ENCODE data around the gene PLAAT3. TPM values are rescaled to one million over a fixed set of nuclear protein-coding genes. Genes with fewer than 3 reads are reported as not detected.
"Not testable (repeated sequence)": the region's sequence is repeated elsewhere in the genome, so short reads cannot be mapped to it uniquely, and the experiment has no call there.

The PLAAT3 gene
- total RNA-seq = 1 to 10 TPM; 5.4 to 7.6 TPM

DNA sequence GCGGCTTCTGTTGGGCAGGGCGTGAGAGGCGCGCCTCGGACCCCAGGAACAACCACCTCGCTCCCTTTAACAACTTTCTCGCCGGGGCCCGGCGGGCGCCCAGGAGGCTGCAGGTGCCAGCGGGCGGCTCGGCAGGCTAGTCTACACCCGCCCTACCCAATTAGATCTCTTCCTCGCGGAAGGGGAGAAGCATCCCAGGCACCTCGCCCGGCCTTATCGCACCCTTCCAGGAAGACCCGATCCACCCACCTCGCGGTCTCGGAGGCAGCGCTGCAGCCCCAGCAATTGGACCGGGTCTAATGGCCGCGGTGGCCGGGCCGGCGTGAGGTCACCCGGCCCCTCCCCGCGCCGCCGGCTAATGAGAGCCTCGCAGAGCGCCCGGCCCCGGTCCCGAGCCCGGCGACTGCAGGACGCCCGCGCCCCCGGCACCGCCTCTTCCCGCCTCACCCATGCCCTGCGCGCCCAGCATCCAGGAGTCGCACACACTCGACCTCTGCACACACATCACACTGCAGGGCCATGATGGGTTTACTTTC is at the start of gene PLAAT3:
Gene PLAAT3 (minus strand): TSS at position 298 of the 536 bp plus-strand sequence. CDS start 419 bp downstream, outside the sequence.
- no peaks in the 10 kb centered on the region for H3K36me3 Mint-ChIP-seq (ENCODE audit: low read depth)
- peak; percentile 79 for ATAC-seq (replicated peaks)
- H3K4me1 Mint-ChIP-seq = peaks cover 16% of the 10 kb centered on the region
- H3K4me3 Mint-ChIP-seq = peak within 1 kb of the TSS; percentile 79
- H3K9me3 Mint-ChIP-seq = no peaks in the 10 kb centered on the region
- peak within 1 kb of the TSS; percentile 50 for H3K27ac Mint-ChIP-seq
- no peaks in the 10 kb centered on the region for H3K27me3 Mint-ChIP-seq

DNA sequence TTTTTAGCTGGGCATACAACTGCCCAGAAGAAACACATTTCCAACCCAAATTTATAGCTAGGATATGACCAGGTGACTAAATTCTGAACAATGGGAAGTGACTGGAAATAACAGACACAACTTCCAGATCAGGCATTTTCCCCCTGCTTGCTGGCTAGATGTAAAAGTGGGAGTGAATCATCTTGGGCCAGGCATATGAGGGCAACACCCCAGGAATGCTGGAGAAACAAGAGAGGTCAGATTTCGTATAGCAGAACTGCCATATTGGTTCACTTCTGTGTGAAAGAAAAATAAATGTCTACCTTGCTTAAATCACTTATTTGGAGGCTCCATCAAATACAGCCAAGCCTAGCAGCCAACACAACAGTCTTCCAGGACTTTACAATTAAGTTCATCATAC is 49.6 kb upstream of the PLAAT3 start:
- no peak for ATAC-seq (replicated peaks)
- peaks cover 13% of the 10 kb centered on the region for H3K36me3 Mint-ChIP-seq (ENCODE audit: low read depth)
- no peaks in the 10 kb centered on the region for H3K27me3 Mint-ChIP-seq
- no peak overlapping the region for H3K4me3 Mint-ChIP-seq
- H3K9me3 Mint-ChIP-seq = no peaks in the 10 kb centered on the region
- H3K27ac Mint-ChIP-seq = peak overlapping the region; percentile 54
- H3K4me1 Mint-ChIP-seq = peaks cover 16% of the 10 kb centered on the region

DNA sequence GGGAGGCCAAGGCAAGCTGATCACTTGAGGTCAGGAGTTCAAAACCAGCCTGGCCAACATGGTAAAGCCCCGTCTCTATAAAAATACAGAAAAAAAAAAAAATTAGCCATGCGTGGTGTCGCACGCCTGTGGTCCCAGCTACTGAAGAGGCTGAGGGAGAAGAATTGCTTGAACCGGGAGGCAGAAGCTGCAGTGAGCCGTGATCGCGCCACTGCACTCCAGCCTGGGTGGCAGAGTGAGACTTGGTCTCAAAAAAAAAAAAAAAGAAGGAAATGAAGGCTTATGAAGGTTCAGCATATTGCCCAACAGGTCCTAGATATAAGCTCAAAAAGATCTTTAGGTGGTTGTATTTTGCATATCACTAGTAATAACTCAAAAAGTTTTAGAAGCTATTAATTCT is 46.7 kb upstream of the PLAAT3 start:
- H3K36me3 Mint-ChIP-seq (ENCODE audit: low read depth) = peaks cover 30% of the 10 kb centered on the region
- H3K4me3 Mint-ChIP-seq = no peak overlapping the region
- peak overlapping the region; percentile 48 for H3K27ac Mint-ChIP-seq
- no peak for ATAC-seq (replicated peaks)
- H3K9me3 Mint-ChIP-seq = no peaks in the 10 kb centered on the region
- H3K4me1 Mint-ChIP-seq = peaks cover 6% of the 10 kb centered on the region
- no peaks in the 10 kb centered on the region for H3K27me3 Mint-ChIP-seq

DNA sequence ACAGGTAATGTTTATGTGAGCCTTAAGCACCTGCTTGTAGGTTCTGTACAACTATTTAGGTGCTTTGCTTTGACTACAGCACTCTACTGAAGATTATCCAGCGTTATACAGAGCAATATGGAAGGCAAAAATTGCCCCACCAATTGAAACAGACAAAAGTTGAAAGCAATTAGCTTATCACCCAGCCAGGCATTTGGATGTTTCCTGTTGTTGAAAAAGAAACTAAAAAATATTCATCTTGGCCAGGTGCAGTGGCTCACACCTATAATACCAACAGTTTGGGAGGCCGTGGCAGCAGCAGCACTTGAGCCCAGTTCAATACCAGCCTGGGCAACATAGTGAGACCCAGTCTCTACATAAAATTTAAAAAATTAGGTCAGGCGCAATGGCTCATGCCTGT is 38.4 kb upstream of the PLAAT3 start:
- ATAC-seq (replicated peaks) = no peak
- H3K9me3 Mint-ChIP-seq = no peaks in the 10 kb centered on the region
- H3K36me3 Mint-ChIP-seq (ENCODE audit: low read depth) = peaks cover 84% of the 10 kb centered on the region

DNA sequence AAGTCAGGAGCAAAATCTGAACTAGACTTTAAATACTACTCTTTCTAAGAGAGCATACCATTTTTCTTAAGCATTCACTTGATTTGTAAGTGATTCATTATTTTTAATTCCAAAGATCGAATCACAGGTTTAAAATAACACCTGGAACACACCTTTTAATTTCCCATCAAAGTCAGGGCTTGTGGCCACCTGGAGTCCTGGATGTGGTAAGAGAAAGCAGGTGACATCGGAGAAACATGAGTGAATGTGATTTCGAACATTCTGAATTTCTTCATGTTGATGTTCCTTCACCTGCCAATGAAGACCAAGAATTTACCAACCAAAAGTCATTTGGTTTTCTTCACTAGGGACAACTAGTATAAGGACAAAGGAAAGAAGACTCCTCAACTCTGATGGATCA is 29.0 kb upstream of the PLAAT3 start:
- H3K4me1 Mint-ChIP-seq = no peaks in the 10 kb centered on the region
- no peak overlapping the region for H3K4me3 Mint-ChIP-seq
- no peak for ATAC-seq (replicated peaks)
- peak overlapping the region; percentile 9 for H3K27ac Mint-ChIP-seq
- H3K9me3 Mint-ChIP-seq = no peaks in the 10 kb centered on the region
- peaks cover 89% of the 10 kb centered on the region for H3K36me3 Mint-ChIP-seq (ENCODE audit: low read depth)
- no peaks in the 10 kb centered on the region for H3K27me3 Mint-ChIP-seq

More for the DNA sequence above, 38.4 kb upstream of the PLAAT3 start:
- Mint-ChIP-seq H3K27ac (peak overlapping the region; percentile 1), H3K4me3 (no peak overlapping the region), H3K27me3 (no peaks in the 10 kb centered on the region), H3K4me1 (no peaks in the 10 kb centered on the region)

DNA sequence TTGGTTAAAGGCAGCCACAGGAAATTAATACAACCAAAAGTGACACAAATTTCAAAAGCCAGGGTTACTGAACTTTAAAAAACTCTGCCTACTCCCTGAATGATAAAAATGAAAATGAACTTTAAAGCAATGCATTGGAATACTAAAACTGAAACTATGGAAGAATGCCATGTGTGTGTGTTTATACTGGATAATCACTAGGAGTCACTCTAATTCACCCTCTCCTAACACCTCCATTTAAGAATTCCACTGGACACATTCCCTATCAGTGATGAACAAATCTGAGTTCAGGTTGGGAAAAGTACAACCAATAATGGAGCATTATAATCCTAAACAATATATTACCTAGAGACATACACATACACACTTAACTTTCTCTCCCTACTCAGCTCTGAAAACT is 27.5 kb upstream of the PLAAT3 start:
- Mint-ChIP-seq H3K27ac (peak overlapping the region; percentile 40), H3K4me3 (no peak overlapping the region), H3K4me1 (no peaks in the 10 kb centered on the region), H3K9me3 (no peaks in the 10 kb centered on the region), H3K27me3 (no peaks in the 10 kb centered on the region), H3K36me3 (ENCODE audit: low read depth) (peaks cover 85% of the 10 kb centered on the region)
- no peak for ATAC-seq (replicated peaks)

DNA sequence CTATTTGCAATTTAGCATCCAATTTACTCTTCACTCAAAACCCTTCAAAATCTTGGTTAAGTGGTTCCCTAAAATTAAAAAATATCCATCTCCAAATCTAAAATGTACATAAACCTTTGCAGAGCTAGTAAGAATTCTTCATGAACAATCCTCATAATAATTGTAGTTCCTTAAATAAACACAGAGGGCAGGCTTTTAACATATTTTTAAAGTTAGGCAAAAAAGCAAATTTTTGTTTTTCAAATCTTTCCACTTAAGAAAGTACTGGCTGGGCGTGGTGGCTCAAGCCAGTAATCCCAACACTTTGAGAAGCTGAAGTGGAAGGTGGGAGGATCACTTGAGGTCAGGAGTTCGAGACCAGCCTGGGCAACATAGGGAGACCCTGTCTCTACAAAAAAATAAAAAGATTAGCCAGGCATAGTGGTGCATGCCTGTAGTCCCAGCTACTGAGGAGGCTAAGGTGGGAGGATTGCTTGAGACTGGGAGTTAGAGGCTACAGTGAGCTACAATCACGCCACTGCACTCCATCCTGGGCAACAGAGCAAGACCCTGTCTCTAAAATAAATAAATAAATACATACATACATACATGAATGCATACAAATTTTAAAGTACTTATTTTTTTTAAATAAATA is 25.1 kb upstream of the PLAAT3 start:
- Mint-ChIP-seq H3K4me1 (no peaks in the 10 kb centered on the region), H3K4me3 (no peak overlapping the region), H3K36me3 (ENCODE audit: low read depth) (peaks cover 83% of the 10 kb centered on the region), H3K27me3 (no peaks in the 10 kb centered on the region), H3K9me3 (no peaks in the 10 kb centered on the region), H3K27ac (no peak overlapping the region)
- ATAC-seq (replicated peaks) = no peak

DNA sequence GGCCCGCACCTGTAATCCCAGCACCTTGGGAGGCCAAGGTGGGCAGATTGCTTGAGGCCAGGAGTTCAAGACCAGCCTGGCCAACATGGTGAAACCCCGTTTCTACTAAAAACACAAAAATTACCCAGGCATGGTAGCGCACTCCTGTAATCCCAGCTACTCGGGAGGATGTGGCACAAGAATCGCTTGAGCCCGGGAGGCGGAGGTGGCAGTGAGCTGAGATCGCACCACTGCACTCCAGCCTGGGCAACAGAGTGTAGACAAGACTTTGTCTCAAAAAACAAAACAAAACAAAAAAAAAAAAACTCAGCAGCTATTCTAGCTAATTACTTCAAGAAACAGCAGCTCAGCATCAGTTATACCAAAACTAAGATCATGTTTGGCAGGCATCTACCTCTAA is 24.2 kb upstream of the PLAAT3 start:
- peaks cover 83% of the 10 kb centered on the region for H3K36me3 Mint-ChIP-seq (ENCODE audit: low read depth)
- not testable (repeated sequence) for H3K4me1 Mint-ChIP-seq; ATAC-seq (replicated peaks); H3K27ac Mint-ChIP-seq; H3K4me3 Mint-ChIP-seq; H3K27me3 Mint-ChIP-seq; H3K9me3 Mint-ChIP-seq

DNA sequence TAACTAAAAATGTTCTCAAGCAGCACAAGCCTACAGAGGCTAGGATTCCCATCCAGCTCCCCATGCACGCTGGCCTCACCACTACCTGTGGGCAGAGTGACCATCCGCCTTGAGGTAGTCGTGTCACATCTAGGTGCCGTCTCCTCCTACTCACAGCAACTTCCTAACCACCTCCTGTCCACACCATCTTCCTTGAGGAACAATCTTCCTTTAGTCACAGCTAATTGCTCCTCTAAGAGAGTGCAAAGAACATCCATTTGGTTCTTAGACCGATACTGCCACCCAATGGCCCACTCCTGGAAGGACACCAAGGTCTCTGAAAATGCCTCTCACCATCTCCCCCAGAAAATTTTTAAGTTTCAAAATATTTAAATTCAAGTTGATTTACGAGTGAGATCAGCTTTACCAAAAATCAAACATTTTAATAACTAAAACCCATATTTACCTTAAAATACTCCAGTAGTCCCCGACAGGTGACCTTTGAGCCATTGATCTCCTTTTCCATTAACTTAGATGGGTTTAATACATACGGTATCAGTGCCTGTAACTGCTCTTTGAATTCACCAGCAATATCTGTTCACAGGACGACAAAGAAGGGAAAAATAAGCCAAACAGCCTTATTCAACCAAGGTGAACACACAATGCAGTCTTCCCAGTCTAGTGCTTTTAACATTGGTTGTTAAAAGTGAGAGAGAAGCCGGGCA is 21.7 kb upstream of the PLAAT3 start:
- H3K27ac Mint-ChIP-seq = no peak overlapping the region
- no peaks in the 10 kb centered on the region for H3K9me3 Mint-ChIP-seq
- peak; percentile 65 for ATAC-seq (replicated peaks)
- peaks cover 8% of the 10 kb centered on the region for H3K4me1 Mint-ChIP-seq
- H3K27me3 Mint-ChIP-seq = no peaks in the 10 kb centered on the region
- peaks cover 83% of the 10 kb centered on the region for H3K36me3 Mint-ChIP-seq (ENCODE audit: low read depth)
- H3K4me3 Mint-ChIP-seq = no peak overlapping the region

DNA sequence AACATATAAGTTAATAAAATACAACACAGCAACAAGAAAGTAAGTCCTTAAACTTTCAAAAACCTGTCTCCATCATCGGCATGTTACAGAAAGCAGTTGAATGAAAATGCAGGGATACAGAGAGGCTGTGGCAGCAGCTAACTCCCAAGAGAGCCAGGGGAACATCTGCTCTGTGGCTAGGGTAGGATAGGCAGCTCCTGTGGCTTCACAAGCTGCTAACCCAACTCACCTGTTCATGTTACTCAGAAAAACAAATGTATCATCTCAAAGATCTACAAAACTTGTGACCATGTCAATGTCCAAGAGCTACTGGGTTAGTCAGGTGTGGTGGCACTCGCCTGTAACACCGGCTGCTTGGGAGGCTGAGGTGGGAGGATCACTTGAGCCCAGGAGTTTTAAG is 15.2 kb upstream of the PLAAT3 start:
- peaks cover 73% of the 10 kb centered on the region for H3K36me3 Mint-ChIP-seq (ENCODE audit: low read depth)
- no peak overlapping the region for H3K27ac Mint-ChIP-seq
- no peaks in the 10 kb centered on the region for H3K27me3 Mint-ChIP-seq
- H3K9me3 Mint-ChIP-seq = no peaks in the 10 kb centered on the region
- ATAC-seq (replicated peaks) = no peak
- H3K4me3 Mint-ChIP-seq = no peak overlapping the region
- H3K4me1 Mint-ChIP-seq = peaks cover 8% of the 10 kb centered on the region

DNA sequence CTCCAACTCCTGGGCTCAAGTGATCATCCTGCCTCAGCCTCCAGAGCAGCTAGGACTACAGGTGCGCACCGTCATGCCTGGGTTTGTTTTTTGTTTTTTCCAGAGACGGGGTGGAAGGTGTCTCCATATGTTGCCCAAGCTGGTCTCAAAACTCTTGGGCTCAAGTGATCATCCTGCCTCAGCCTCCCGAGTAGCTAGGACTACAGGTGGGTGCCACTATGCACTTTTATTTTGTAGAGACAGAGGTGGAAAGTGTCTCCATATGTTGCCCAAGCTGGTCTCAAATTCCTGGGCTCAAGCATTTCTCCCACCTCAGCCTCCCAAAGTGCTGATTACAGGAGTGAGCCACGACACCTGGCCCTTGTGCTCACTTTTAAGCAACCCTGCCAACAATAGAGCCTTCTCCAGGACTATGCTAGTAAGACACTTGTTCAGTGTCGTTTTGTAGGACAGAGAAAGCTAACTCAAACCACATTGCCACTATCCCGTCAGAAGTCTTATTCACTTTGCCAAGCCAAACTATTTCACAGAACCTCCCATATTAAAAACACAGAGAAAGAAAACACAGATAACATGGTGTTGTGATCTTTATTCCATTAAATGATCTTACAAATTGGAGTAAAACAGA is 9.4 kb upstream of the PLAAT3 start:
- no peak for ATAC-seq (replicated peaks)
- Mint-ChIP-seq H3K4me3 (no peak overlapping the region), H3K9me3 (no peaks in the 10 kb centered on the region), H3K4me1 (no peaks in the 10 kb centered on the region), H3K27ac (no peak overlapping the region), H3K27me3 (no peaks in the 10 kb centered on the region), H3K36me3 (ENCODE audit: low read depth) (peaks cover 15% of the 10 kb centered on the region)

DNA sequence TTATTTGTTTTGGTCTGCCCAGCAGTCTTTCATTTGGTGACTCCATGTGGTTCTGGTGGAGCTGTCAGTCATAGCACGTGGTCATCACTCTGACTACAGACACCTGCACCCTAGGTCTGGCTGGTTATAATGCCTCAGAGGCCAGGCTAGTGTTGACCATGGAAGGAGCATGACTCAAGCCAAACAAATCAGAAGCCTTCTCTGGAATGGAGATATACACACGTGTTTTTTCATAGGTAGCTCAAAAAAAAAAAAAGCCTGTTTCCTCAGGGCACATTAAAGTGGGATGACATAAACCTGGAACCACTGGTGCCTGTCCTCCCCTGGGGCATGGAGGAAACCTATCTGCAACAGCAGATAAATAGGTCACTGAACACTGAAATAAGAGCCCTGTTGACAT is 8.1 kb upstream of the PLAAT3 start:
- no peaks in the 10 kb centered on the region for H3K27me3 Mint-ChIP-seq
- no peaks in the 10 kb centered on the region for H3K9me3 Mint-ChIP-seq
- H3K4me1 Mint-ChIP-seq = no peaks in the 10 kb centered on the region
- peaks cover 2% of the 10 kb centered on the region for H3K36me3 Mint-ChIP-seq (ENCODE audit: low read depth)
- H3K4me3 Mint-ChIP-seq = no peak overlapping the region
- no peak overlapping the region for H3K27ac Mint-ChIP-seq
- peak; percentile 35 for ATAC-seq (replicated peaks)

DNA sequence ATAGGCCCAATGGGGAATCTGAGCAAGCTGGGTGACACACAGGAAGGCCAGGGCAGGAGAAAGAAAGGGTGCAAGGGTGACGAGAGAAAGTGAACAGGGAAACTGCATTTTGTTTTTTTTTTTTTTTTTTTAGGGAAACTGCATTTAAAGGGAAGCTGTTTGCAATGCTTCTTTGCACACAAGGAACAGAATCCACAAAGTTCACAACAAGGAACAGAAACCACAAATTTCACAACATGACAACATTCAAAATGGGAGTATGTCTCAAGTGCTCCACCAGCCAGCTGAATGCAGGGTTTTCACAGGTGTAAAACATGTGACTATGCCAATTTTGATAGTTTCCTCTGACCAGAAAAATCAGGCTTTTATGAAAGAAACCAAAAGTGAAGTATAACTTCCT is 6.8 kb upstream of the PLAAT3 start:
- H3K27ac Mint-ChIP-seq = no peak overlapping the region
- H3K27me3 Mint-ChIP-seq = no peaks in the 10 kb centered on the region
- ATAC-seq (replicated peaks) = no peak
- H3K4me3 Mint-ChIP-seq = no peak overlapping the region
- no peaks in the 10 kb centered on the region for H3K4me1 Mint-ChIP-seq
- no peaks in the 10 kb centered on the region for H3K9me3 Mint-ChIP-seq
- no peaks in the 10 kb centered on the region for H3K36me3 Mint-ChIP-seq (ENCODE audit: low read depth)

DNA sequence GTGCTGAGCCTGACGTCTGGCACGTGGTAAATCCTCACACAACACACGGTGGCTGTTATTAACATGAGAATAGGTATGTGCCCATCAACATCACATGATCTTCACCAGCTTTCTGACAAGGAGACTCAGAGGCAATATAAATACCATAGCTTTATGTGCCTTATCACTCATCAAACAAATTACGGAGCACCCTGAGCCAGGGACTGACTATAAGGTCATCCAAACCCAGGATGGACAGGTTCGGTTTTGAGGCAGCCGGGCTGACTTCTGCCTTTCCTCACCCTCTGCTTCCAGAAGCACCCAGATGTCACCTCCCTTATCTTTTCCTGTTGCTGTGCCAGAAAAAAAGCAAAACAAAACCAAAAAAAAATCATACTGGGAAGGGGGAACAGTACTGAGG is 5.7 kb upstream of the PLAAT3 start:
- no peaks in the 10 kb centered on the region for H3K9me3 Mint-ChIP-seq
- no peaks in the 10 kb centered on the region for H3K27me3 Mint-ChIP-seq
- no peaks in the 10 kb centered on the region for H3K4me1 Mint-ChIP-seq
- no peak overlapping the region for H3K27ac Mint-ChIP-seq
- ATAC-seq (replicated peaks) = no peak
- no peak overlapping the region for H3K4me3 Mint-ChIP-seq
- no peaks in the 10 kb centered on the region for H3K36me3 Mint-ChIP-seq (ENCODE audit: low read depth)

DNA sequence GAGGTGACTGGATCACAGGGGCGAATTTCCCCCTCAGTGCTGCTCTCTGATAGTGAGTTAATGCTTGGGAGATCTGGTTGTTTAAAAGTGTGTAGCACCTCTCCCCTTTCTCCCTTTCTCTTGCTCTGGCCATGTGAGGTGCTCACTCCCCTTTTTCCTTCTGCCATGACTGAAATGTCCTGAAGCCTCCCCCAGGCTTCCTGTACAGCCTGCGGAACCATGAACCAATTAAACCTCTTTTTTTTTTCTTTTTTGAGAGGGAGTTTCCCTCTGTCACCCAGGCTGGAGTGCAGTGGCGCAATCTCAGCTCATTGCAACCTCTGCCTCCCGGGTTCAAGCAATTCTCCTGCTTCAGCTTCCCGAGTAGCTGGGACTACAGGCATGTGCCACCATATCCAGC is 3.5 kb upstream of the PLAAT3 start:
- not testable (repeated sequence) for H3K4me3 Mint-ChIP-seq; H3K4me1 Mint-ChIP-seq; ATAC-seq (replicated peaks); H3K36me3 Mint-ChIP-seq (ENCODE audit: low read depth); H3K9me3 Mint-ChIP-seq; H3K27me3 Mint-ChIP-seq; H3K27ac Mint-ChIP-seq
